ENCODE measurements around the gene HSPA12B. TPM values are rescaled to one million over a fixed set of nuclear protein-coding genes. Genes with fewer than 3 reads are reported as not detected.

The HSPA12B gene
- total and polyA plus RNA-seq, 2 of the 13 experiments (the other 11 are each of a cell fraction or from before 2014, with no cell fraction given): 0.01 TPM; not detected in 1

DNA sequence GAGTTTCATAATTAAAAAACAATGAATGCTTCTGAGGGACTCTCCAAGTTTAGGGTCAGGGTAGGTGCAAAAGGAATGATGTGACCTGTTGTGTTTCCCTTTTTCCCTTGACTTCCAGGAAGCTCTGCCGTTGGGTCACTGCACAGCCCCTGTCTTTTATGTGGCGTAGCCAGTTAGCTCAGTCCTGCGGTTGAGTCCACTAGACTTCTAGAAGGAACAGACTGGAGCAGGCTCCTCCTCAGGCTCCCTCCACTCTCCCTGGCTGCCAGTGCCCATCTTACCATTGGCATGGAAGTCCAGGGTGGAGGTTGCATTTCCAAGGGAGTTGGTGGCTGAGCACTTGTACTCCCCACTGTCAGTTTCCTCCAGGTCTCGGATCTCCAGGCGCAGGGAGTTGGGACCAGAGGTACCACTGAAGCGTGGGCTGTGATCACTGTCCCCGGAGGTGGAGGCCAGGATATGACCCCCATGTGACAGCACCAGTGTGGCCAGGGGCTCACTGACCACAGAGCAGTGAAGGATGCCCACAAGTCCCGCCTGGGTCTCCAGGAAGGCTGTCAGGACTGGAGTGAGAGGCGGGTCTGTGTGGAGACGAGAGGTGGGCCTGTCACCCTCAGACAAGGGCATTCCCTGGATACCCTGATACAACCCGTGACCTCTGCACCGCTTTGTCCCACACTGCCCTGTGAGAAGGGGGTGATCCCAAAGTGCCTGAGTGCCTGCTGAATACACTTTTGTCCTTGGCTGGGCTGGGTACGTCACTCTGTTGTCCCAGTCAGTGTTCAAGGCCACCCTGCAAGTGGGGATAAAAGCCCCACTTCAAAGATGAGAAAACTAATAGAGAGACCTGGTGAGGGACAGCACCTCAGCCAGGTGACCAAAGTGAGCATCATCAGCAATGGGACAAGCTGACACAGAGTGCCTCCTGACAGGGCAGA is 31.2 kb upstream of the HSPA12B start (continued):
- TF ChIP-seq, protein P1, sequence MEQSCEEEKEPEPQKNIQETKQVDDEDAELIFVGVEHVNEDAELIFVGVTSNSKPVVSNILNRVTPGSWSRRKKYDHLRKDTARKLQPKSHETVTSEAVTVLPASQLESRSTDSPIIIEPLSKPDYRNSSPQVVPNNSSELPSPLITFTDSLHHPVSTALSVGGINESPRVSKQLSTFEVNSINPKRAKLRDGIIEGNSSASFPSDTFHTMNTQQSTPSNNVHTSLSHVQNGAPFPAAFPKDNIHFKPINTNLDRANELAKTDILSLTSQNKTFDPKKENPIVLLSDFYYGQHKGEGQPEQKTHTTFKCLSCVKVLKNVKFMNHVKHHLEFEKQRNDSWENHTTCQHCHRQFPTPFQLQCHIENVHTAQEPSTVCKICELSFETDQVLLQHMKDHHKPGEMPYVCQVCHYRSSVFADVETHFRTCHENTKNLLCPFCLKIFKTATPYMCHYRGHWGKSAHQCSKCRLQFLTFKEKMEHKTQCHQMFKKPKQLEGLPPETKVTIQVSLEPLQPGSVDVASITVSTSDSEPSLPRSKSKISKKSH (CRISPR knock-in tag; IDR thresholded peaks at IDR 0.05; ENCODE audit: borderline replicate concordance): peak; percentile 50; the same call in 1 of the 2 replicates
- TF ChIP-seq ZNF230 (CRISPR knock-in tag; IDR thresholded peaks at IDR 0.05): no peak
- no peak for TF ChIP-seq SP5 (CRISPR knock-in tag; IDR thresholded peaks at IDR 0.05; ENCODE audit: borderline replicate concordance, low read depth)
- TF ChIP-seq LCORL (IDR thresholded peaks at IDR 0.05): no peak
- 0 out of 2 replicates have a peak, but pooled peaks have one; percentile 40 for TF ChIP-seq LCORL (CRISPR knock-in tag; IDR thresholded peaks at IDR 0.05)
- TF ChIP-seq, protein P2, sequence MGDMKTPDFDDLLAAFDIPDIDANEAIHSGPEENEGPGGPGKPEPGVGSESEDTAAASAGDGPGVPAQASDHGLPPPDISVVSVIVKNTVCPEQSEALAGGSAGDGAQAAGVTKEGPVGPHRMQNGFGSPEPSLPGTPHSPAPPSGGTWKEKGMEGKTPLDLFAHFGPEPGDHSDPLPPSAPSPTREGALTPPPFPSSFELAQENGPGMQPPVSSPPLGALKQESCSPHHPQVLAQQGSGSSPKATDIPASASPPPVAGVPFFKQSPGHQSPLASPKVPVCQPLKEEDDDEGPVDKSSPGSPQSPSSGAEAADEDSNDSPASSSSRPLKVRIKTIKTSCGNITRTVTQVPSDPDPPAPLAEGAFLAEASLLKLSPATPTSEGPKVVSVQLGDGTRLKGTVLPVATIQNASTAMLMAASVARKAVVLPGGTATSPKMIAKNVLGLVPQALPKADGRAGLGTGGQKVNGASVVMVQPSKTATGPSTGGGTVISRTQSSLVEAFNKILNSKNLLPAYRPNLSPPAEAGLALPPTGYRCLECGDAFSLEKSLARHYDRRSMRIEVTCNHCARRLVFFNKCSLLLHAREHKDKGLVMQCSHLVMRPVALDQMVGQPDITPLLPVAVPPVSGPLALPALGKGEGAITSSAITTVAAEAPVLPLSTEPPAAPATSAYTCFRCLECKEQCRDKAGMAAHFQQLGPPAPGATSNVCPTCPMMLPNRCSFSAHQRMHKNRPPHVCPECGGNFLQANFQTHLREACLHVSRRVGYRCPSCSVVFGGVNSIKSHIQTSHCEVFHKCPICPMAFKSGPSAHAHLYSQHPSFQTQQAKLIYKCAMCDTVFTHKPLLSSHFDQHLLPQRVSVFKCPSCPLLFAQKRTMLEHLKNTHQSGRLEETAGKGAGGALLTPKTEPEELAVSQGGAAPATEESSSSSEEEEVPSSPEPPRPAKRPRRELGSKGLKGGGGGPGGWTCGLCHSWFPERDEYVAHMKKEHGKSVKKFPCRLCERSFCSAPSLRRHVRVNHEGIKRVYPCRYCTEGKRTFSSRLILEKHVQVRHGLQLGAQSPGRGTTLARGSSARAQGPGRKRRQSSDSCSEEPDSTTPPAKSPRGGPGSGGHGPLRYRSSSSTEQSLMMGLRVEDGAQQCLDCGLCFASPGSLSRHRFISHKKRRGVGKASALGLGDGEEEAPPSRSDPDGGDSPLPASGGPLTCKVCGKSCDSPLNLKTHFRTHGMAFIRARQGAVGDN (CRISPR knock-in tag; IDR thresholded peaks at IDR 0.05): peak; percentile 39
- TF ChIP-seq ZNF143 (CRISPR knock-in tag; IDR thresholded peaks at IDR 0.05): peak; percentile 55; the same call in 1 of the 2 replicates
- TF ChIP-seq, protein P3, sequence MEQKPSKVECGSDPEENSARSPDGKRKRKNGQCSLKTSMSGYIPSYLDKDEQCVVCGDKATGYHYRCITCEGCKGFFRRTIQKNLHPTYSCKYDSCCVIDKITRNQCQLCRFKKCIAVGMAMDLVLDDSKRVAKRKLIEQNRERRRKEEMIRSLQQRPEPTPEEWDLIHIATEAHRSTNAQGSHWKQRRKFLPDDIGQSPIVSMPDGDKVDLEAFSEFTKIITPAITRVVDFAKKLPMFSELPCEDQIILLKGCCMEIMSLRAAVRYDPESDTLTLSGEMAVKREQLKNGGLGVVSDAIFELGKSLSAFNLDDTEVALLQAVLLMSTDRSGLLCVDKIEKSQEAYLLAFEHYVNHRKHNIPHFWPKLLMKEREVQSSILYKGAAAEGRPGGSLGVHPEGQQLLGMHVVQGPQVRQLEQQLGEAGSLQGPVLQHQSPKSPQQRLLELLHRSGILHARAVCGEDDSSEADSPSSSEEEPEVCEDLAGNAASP (CRISPR knock-in tag; IDR thresholded peaks at IDR 0.05; ENCODE audit: borderline replicate concordance): peak; percentile 23; the same call in 1 of the 2 replicates
- no peak for TF ChIP-seq SOX6 (IDR thresholded peaks at IDR 0.05)
- TF ChIP-seq SOX6 (CRISPR knock-in tag; IDR thresholded peaks at IDR 0.05): peak; percentile 51; the same call in 1 of the 2 replicates
- 0 out of 2 replicates have a peak, but pooled peaks have one; percentile 32 for TF ChIP-seq MTA1 (CRISPR knock-in tag; IDR thresholded peaks at IDR 0.05; ENCODE audit: borderline replicate concordance)
- no peak for TF ChIP-seq ZFP82 (CRISPR knock-in tag; IDR thresholded peaks at IDR 0.05; ENCODE audit: borderline replicate concordance)
- peak; percentile 52; the same call in 1 of the 2 replicates for TF ChIP-seq ZNF121 (CRISPR knock-in tag; IDR thresholded peaks at IDR 0.05)

Measured in HepG2 (cell line).